HG03066 (cell line): ENCODE results near the gene GRK1.
"Not testable (repeated sequence)": the region's sequence is repeated elsewhere in the genome, so short reads cannot be mapped to it uniquely, and the experiment has no call there.

Source experiments
- ATAC-seq: cut with Tn5 transposase; IDR thresholded peaks from one replicate; pipeline ENCODE4 v1.9.1; 2021; ENCODE audit warnings: low read depth; ENCODE audit not compliant: unreplicated experiment

The GRK1 gene

DNA sequence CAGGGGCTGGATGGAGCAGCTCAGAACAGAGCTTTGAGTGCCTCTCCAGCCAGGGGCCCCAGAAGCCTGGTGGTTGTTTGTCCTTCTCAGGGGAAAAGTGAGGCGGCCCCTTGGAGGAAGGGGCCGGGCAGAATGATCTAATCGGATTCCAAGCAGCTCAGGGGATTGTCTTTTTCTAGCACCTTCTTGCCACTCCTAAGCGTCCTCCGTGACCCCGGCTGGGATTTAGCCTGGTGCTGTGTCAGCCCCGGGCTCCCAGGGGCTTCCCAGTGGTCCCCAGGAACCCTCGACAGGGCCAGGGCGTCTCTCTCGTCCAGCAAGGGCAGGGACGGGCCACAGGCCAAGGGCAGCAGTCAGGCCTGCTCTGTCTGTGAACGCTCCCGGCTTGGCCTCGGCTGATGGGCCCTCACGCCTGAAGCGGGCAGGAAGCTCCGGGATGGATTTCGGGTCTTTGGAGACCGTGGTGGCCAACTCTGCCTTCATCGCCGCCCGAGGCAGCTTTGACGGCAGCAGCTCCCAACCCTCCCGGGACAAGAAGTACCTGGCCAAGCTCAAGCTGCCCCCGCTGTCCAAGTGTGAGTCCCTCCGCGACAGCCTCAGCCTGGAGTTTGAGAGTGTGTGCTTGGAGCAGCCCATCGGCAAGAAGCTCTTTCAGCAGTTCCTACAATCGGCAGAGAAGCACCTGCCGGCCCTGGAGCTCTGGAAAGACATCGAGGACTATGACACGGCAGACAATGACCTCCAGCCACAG is at the start of gene GRK1:
TSS of gene GRK1 (plus strand) at position 269 of the 751 bp plus-strand sequence. CDS start at position 437, 168 bp downstream.
- ATAC-seq = no peak

DNA sequence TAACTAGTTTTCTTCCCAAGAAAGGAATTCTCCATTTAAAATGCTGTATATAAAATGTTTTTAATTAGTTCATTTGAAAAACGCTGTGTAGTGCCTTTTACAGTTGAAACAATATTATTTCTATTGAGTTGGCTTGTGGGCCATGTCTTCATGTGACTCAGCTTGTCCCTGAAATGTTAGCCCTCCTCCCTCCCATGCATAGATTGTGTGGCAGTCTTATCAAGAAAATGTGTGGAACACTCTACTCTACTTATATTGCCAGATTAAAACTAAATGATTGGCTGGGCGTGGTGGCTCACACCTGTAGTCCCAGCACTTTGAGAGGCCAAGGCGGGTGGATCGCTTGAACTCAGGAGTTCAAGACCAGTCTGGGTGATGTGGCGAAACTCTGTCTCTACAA is 49.1 kb upstream of the GRK1 start:
- ATAC-seq = no peak

DNA sequence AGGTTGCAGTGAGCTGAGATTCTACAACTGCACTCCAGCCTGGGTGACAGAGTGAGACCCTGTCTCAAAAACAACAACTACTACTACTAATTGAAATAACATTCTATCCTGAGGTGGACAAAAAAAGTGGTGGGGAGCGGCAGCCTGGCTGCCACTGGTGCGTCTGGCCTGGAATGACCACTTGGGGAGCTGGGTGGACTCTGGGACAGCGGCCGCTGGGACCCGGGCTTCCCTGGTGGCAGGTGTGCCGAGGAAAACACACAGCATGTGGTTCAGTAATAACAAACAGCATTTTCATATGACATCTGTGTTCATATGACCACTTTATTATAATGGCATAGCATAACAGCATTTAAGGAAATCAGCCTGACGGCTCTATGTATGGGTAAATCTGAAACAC is 48.6 kb upstream of the GRK1 start:
- ATAC-seq = no peak

DNA sequence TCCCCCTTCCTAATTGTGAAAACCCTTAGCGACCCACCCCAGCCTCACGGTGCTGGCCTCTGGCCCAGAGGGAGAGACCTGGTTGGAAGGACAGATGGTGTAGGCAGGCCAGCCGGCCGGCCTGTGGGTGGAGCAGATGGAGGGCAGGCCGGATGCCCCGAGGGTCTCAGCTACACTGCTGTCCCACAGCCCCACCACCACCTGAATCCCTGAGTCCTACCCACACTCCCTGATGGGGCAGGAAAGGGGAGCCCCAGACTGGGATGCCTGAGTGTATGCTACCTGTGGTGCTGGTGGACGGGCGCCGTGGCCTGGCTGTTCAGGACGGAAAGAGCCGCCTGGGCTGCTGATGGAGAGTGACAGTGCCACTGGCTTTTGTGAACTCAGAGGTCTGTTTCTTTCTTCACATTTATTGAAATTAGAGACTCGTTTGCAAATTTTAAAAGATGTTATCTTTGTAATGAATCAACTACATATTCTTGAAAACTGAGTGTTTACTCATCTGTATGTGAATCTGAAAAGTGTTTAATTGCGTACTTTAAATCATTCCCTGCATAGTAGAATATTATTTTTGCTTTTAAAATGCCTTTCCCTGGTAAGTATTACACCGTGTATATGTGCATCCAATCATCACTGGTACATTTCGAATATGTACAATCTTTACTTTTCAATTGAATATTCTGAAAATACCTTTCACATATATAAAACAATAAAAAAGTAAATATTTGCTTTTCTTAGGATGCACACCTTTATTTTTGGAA is 46.8 kb upstream of the GRK1 start:
- no peak for ATAC-seq

DNA sequence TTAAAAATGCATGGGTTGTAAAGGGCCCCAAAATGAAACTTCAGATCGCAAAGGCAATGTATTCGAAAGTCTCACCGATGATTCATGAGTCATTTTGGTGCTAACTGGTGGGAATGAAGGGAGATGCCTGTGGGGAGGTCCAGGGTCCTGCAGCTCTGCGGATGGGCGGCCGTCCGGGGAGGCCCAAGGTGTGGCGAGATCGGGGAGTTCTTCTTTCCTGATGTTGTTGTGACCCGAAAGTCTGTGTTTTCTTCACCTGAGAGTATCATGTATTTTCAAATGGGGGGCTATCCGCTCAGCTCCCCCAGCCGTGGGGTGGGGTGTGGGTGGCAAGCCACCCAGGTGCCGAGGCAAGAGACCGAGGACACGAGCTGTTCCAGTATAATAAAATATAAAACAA is 46.0 kb upstream of the GRK1 start:
- no peak for ATAC-seq

DNA sequence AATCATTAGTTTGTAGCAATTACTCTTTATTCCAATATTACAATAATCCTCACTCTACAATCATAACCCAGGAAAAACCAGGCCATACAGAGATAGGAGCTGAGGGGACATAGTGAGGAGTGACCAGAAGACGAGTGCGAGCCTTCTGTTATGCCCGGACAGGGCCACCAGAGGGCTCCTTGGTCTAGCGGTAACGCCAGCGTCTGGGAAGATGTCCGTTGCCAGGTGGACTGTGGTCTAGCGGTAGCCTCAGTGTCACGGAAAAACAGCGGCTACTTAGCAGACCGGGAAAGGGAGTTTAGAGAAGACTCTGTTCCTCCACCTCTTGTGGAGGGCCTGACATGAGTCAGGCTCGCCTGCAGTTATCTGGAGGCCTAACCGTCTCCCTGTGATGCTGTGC is 45.5 kb upstream of the GRK1 start:
- not testable (repeated sequence) for ATAC-seq

DNA sequence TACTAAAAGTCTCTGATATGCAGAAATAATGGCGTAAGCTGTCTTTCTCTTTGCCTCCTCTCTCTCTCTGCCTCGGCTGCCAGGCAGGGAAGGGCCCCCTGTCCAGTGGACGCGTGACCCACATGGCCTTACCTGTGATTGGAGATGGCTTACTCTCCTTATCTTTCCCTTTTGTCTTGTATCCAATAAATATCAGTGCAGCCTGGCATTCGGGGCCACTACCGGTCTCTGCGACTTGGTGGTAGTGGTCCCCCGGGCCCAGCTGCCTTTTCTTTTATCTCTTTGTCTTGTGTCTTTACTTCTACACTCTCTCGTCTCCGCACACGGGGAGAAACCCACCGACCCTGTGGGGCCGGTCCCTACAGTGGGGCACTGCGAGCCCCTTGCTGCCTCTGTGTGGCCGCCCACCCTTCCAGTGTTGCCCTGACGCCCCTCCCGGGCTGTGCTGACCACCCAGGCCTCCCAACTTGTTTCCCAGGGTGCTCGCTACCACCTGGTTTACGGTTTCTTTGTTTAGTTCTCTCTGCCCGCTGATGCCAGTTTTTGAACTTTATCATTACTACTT is 45.0 kb upstream of the GRK1 start:
- ATAC-seq = not testable (repeated sequence)

DNA sequence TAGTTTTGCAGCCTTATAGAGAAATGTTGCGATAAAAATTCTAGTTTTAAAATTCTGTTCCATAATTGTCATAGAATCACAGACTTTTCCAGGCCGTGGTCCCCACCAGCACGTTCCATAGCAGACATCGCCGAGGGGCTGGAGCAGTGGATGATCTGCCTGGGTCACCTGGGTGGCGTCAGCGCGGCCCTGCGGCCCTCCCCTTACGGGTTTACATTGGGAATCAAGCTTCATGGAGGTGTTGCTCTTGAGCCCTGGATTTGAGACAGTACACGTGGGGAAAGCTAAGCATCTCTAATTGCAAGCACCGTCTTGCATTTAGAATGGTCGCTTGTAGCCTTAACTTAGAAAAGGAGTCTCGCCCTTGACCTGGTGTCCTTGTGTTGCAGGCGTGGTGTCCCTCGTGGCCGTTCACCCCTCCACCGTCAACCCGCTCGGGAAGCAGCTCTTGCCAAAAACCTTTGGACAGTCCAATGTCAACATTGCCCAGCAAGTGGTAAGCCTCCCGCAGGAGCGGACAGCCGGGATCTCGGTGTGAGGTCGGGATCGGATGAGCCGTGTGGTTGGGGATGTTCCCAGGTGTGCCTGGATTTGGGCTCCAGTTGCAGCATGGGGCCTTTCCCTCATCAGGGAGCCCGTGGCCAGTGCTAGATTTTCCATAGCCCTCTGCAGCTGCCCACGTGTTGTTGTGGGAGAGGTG is 44.1 kb upstream of the GRK1 start:
- ATAC-seq = no peak

DNA sequence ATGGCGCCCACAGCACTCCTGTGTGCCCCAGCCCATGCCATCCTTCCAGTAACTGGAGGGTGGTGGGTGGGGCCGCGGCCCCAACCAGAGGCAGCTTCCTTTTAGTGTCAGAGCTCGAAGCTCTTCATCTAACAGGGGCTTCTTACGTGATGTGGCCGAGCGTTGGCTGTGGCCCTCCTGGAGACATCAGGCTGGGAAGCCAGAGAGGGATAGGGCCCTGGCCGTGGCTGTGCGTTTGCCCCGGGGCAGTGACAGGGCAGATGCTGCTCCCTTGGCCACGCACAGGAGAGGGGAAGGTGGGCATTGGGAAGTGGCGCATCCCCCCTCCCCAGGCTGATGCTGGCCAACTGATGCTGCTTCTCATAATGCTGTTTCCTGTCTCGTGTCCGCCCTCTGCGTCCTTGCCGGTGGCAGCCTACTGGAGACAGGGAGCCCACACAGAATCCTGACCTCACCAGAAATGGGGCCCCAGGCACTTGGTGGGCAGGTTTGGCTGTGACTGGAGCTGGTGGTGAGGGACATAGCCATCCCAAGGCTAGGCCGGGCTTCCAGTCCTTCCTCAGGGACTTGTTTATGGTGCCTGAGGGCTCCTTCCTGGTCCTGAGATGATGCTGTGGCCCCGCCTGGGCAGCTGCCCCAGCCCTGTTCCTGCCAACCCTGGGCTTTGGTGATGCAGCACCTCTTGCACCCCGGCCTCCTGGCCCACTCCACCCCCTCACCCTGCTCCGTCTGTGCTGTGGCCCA is 43.4 kb upstream of the GRK1 start:
- ATAC-seq = no peak

DNA sequence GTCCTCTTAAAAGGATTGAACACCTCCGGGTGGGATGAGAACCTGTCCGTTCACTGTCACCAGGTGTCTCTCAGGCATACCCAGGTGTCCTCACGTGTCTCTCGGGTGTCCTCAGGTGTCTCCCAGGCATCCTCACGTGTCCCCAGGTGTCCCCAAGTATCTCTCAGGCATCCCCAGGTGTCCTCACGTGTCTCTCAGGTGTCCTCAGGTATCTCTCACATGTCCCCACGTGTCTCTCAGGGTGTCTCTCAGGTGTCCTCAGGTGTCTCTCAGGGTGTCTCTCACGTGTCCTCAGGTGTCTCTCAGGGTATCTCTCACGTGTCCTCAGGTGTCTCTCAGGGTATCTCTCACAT is 42.8 kb upstream of the GRK1 start:
- ATAC-seq = no peak

DNA sequence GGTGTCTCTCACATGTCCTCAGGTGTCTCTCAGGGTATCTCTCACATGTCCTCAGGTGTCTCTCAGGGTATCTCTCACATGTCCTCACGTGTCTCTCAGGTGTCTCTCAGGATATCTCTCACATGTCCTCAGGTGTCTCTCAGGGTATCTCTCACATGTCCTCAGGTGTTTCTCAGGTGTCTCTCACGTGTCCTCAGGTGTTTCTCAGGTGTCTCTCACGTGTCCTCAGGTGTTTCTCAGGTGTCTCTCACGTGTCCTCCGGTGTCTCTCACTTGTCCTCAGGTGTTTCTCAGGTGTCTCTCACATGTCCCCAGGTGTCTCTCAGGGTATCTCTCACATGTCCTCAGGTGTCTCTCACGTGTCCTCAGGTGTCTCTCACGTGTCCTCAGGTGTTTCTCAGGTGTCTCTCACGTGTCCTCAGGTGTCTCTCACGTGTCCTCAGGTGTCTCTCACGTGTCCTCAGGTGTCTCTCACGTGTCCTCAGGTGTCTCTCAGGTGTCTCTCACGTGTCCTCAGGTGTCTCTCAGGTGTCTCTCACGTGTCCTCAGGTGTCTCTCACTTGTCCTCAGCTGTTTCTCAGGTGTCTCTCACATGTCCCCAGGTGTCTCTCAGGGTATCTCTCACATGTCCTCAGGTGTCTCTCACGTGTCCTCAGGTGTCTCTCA is 42.2 kb upstream of the GRK1 start:
- ATAC-seq = not testable (repeated sequence)

DNA sequence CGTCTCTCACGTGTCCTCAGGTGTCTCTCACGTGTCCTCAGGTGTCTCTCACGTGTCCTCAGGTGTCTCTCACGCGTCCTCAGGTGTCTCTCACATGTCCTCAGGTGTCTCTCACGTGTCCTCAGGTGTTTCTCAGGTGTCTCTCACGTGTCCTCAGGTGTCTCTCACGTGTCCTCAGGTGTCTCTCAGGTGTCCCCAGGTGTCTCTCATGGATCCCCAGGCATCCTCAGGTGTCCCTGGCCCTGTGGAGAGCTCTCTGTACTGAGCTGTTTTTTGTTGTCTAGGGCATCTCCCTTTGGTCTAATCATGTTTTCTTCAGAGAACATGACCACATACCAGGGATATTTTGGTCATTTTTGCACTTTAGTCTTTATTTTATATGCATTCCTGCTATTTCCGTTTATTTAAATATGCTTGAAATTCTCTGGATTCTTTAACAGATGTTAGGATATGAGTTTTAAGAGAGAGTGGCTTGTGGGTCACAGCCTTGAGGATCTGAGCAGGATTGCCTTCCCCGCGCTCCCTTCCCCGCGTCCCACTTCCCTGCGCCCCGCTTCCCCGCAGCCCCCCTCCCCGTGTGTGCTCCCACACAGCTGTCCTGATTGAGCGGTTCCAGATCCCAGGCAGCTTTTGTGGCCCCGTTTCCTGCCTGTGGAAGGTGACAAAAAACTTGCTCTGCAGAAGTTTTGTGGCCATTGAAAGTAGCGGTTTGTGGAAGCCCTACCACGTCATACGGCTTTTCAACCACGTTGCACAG is 40.9 kb upstream of the GRK1 start:
- ATAC-seq = no peak

DNA sequence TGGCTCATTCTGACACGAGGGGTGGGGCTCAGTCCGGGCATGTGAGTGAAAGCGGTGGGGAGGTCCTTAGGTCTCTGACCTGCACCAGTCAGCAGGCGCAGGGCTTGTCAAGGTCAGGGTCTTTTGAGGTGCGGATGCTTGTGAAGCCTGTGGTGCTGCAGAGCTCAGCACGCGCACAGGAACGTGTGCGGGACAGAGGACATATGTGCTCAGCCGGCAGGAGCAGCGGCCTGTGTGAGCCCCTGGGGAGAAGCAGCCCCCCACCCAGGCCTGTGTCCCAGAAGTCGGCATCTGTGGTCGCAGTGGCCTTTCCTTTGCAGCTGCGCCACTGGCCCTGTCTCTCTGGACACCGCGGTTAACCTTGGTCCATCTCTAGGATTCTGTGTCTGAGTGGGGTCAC is 39.9 kb upstream of the GRK1 start:
- no peak for ATAC-seq

DNA sequence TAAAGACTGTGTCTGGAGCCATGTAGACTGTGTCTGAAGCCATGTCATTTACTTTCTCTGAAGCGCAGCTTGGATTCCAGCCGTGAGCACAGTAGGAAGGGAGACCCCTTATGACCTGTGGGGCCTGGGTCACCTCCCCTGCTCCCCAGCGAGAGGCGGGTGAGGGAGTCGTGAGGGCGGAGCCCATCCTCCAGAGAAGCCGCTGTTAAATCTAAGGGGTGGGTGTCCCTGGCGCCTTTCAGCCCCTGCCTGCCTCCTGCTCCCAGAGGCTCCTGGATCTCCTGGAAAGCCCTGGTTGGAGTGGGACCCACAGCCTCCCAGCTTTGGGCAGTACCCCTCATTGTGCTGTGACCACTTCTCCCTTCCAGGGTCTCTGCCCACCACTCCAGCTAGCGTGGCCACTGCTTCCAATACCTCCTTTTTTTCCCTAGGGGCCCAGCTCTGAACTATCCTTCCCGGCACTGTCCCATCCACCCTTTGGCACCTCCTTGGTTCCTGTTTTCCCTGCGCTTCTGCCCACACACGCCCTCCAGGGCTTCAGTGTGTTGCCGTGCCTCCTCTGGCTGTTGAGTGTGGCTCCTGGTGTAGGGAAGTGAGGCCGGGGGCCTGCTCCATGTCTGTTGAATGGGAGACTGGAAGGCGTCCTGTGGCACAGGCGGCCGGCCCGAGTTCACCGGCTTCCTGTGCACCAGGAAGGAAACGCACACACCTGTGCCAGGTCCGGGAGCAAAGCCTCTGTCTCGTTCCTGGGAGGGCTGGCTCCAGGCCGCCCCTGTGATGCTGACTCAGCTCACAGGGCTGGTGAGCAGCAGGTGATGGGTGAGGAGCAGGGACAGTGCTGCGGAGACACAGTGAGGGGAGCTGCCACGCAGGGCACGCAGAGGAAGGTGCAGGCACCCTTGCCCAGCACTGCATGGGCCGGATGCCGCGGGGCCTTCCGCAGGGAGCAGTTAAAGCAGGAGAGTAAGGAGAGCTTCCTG is 38.4 kb upstream of the GRK1 start:
- no peak for ATAC-seq

DNA sequence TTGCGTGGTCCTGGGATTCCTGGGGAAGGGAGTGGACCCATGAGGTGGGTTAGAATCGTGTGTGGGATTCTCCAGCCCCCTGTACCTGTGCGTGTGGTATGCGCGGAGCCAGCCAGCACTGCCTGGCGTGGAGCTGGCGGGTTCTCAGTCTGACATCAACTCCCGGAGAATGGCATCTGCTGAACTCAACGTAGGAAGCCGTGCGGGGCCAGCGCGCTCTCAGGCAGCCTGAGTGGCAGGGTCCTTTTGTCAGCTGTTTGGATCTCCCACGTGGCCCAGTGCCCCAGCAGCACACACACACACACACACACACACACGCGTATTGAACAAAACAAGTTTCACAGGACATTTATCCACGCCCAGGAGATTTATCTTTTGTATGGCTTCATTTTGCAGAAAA is 37.2 kb upstream of the GRK1 start:
- ATAC-seq = no peak

DNA sequence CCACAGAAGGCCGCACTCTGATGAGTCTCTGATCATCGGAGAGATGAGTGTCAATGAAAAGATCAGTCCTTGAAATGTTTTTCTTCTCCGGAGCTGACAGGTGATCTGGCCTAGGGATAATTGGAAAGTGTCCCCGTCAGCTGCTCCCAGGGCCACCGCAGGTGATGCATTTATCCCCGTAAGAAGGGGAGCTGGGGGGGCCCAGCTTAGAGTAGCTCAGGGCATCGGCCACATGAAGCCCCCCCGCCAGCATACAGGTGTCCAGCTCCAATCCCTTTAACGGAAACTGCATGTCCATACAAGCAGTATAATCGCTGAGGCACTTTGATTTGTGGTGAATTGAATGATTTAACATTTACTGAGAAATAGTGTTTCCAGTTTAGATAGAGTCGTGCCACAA is 36.7 kb upstream of the GRK1 start:
- ATAC-seq = no peak

DNA sequence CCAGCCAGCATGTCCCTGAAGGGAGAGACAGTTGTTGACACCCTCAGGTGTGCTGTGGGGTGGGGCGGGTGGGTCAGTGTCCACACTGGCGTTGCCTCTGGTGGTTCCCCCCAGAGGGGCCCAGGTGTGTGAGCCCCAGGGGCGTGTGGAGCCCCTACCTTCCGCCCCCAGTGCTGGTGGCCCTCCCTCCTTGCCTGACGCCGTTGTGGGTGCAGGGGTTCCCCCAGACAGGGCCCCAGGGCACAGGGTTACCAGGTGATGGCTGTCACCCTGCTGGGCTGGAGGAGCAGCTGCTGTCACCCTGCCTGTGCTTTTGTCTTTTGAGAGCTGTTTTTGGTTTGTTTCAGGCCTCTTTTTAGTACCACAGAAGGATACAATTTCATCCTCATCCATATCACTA is 36.2 kb upstream of the GRK1 start:
- no peak for ATAC-seq
